MM.1S (cell line): ENCODE measurements around the gene CD302.

Experiments used
- EZH2 ChIP-seq: fragments of 300-600 bp; sonication (generic); optimal IDR thresholded peaks from 2 replicates; pipeline ENCODE3; 2017; ENCODE audit warnings: low read depth, mild to moderate bottlenecking, antibody characterized with exemption, low read length, mixed read lengths
- TF ChIP-seq, protein P1 (sequence below): fragments of 300-600 bp; sonication (generic); IDR thresholded peaks from 2 replicates; pipeline ENCODE4 v1.5.1; 2016; ENCODE audit warnings: antibody characterized with exemption, low read length, mixed read lengths

DNA sequence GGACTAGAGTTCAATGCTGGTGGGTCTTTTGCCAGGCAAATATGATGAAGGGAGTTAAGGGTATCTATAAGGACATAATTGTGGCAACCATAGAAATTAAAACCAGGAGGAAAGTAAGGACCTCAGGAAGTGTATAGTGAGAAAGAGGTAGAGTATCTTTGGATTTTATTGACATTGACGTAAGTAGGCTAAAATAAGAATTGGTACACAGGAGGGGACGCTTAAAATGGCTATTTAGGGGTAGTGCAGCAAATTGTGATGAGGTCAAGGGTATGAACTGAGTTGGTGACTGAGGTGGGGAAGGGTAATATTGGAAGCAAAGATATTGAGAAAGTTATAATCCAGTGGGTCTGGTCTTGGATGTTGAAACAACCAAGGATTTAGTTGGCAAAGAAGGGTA is 43.0 kb downstream of the CD302 start:
- TF ChIP-seq EZH2 = no peak
- TF ChIP-seq, protein P1, sequence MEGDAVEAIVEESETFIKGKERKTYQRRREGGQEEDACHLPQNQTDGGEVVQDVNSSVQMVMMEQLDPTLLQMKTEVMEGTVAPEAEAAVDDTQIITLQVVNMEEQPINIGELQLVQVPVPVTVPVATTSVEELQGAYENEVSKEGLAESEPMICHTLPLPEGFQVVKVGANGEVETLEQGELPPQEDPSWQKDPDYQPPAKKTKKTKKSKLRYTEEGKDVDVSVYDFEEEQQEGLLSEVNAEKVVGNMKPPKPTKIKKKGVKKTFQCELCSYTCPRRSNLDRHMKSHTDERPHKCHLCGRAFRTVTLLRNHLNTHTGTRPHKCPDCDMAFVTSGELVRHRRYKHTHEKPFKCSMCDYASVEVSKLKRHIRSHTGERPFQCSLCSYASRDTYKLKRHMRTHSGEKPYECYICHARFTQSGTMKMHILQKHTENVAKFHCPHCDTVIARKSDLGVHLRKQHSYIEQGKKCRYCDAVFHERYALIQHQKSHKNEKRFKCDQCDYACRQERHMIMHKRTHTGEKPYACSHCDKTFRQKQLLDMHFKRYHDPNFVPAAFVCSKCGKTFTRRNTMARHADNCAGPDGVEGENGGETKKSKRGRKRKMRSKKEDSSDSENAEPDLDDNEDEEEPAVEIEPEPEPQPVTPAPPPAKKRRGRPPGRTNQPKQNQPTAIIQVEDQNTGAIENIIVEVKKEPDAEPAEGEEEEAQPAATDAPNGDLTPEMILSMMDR = no peak
